Neural crest cell (in vitro differentiated cells): Measurements from ENCODE around the gene FOXD2. TPM values are rescaled to one million over a fixed set of nuclear protein-coding genes. Genes with fewer than 3 reads are reported as not detected.

ENCODE experiments used
- DNase-seq: peaks from one replicate; pipeline ENCODE4 v3.0.0; 2021; ENCODE audit warnings: low read depth, mixed read lengths, low spot score
- H3K27ac Mint-ChIP-seq: one replicate; pipeline ENCODE4 v1.8.0; 2021; ENCODE audit warnings: mild to moderate bottlenecking, mixed read lengths; ENCODE audit not compliant: unreplicated experiment
- H3K27me3 Mint-ChIP-seq: 2 replicates; pipeline ENCODE4 v1.8.0; 2021; ENCODE audit warnings: low read depth, mild to moderate bottlenecking, mixed read lengths
- H3K36me3 Mint-ChIP-seq: 2 replicates; pipeline ENCODE4 v1.8.0; 2021; ENCODE audit warnings: low read depth, mild to moderate bottlenecking, mixed read lengths
- H3K4me1 Mint-ChIP-seq: 2 replicates; pipeline ENCODE4 v1.8.0; 2021; ENCODE audit warnings: mixed read lengths
- H3K4me3 Mint-ChIP-seq: one replicate; pipeline ENCODE4 v1.8.0; 2021; ENCODE audit warnings: mild to moderate bottlenecking, mixed read lengths
- H3K9me3 Mint-ChIP-seq: 2 replicates; pipeline ENCODE4 v1.8.0; 2021; ENCODE audit warnings: mixed read lengths
- CTCF ChIP-seq: fragments of 200-600 bp; sonication (generic); conservative IDR thresholded peaks from 2 replicates; pipeline ENCODE4 v1.5.0; 2021; ENCODE audit warnings: antibody characterized with exemption, mild to moderate bottlenecking
- total RNA-seq: library from RNA; stranded (reverse); gene quantifications from 2 replicates; pipeline ENCODE4 v1.2.1, GENCODE V29; 2021

FOXD2 gene
- total RNA-seq, 1 donor from 2014 or later, result 17.3 TPM

GRCh38 chr1:47487850-47488450, 50.1 kb downstream of the FOXD2 start:
- Mint-ChIP-seq H3K9me3 (no peaks in the 10 kb centered on the region), H3K4me3 (no peak overlapping the region), H3K27ac (no peak overlapping the region), H3K36me3 (no peaks in the 10 kb centered on the region), H3K27me3 (peaks cover 10% of the 10 kb centered on the region), H3K4me1 (no peaks in the 10 kb centered on the region)
- no peak for TF ChIP-seq CTCF
- no peak for DNase-seq

Other genes starting within 250 kb of the FOXD2 start
- gene PDZK1IP1, start 248.0 kb upstream of the FOXD2 start, total RNA-seq, result not detected in 2 replicates
- gene TAL1, start 205.8 kb upstream of the FOXD2 start, total RNA-seq, result 0.11 and 0.21 TPM in 2 replicates
- gene STIL, start 123.9 kb upstream of the FOXD2 start, total RNA-seq, result 27.0 and 27.8 TPM in 2 replicates
- 57.6 and 59.3 TPM in 2 replicates for gene CMPK1, start 104.3 kb upstream of the FOXD2 start, total RNA-seq
- 0.35 TPM in 1 of 2 replicates, not detected in the other for gene FOXE3, start 21.8 kb upstream of the FOXD2 start, total RNA-seq